Measurements from ENCODE around the gene ALLC.

The ALLC gene

DNA sequence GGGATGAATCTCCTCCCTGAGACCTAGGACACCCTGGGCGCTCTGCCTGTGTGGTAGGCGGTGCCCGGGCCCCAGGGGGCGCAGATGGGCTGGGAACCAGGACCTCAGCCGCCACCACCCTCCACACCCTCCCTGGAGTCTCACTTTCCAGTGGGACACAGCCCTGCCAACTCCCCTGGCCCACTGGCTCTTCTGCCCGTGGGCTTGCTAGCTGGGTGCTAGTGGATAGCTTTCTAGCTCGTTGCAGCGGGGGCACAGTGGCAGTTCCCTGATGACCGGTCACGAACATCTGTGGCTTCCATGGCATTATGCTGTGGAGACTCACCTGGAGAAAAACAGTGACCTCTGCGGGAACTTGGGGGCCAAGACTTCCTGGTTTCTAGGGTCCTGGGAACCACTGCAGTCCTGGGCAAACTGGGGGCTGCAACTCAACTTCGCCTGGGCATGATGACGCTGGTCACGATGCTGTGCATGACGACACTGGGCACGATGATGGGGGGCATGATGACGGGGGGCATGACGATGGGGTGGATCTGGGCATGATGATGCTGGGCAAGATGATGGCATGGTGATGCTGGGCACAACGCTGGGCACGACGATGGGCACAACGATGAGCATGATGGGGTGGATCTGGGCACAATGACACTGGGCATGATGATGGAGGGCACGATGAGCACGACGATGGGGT, 31.0 kb upstream of the ALLC start:
- Histone ChIP-seq H3K36me3 (ENCODE audit: control insufficient read depth, insufficient read depth, low read length) (no peaks in the 10 kb centered on the region), H3K4me3 (ENCODE audit: low read length) (no peak overlapping the region), H3K27me3 (ENCODE audit: control insufficient read depth, insufficient read depth, low read length) (no peaks in the 10 kb centered on the region), H3K4me1 (ENCODE audit: control insufficient read depth, insufficient read depth, low read length) (no peaks in the 10 kb centered on the region), H3K27ac (ENCODE audit: low read length) (no peak overlapping the region), H3K9me3 (ENCODE audit: control insufficient read depth, insufficient read depth, low read length) (no peaks in the 10 kb centered on the region)
- WGBS (ENCODE audit: insufficient coverage, insufficient read length), result no CpG with 5 or more reads among the region's 25 CpGs
- no peak for DNase-seq (ENCODE audit: low read depth, low spot score)

DNA sequence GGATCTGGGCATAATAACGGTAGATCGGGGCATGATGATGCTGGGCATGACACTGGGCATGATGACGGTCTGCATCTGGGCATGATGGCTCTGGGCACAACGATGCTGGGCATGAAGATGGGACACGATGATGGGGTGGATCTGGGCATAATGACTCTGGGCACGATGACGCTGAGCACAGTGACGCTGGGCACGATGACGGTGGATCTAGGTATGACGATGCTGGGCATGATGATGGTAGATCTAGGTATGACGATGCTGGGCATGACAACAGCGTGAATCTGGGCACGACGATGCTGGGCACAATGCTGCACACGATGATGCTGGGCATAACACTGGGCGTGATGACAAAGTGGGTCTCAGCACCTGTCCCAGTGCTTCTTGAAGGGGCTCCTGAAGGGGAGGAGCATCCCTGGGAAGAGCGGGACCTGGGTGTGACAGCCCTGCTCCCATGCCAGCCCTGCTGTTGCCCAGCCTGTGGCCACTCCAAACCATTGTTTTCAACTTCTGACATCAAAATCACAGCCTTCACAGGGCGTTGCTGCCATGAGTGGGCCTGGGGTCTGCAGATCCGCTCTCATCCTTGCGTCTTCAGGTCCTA, 30.4 kb upstream of the ALLC start:
- Histone ChIP-seq H3K4me3 (ENCODE audit: low read length) (no peak overlapping the region), H3K36me3 (ENCODE audit: control insufficient read depth, insufficient read depth, low read length) (no peaks in the 10 kb centered on the region), H3K27me3 (ENCODE audit: control insufficient read depth, insufficient read depth, low read length) (no peaks in the 10 kb centered on the region), H3K9me3 (ENCODE audit: control insufficient read depth, insufficient read depth, low read length) (no peaks in the 10 kb centered on the region), H3K4me1 (ENCODE audit: control insufficient read depth, insufficient read depth, low read length) (no peaks in the 10 kb centered on the region), H3K27ac (ENCODE audit: low read length) (no peak overlapping the region)
- no peak for DNase-seq (ENCODE audit: low read depth, low spot score)
- WGBS (ENCODE audit: insufficient coverage, insufficient read length), result no CpG with 5 or more reads among the region's 21 CpGs

DNA sequence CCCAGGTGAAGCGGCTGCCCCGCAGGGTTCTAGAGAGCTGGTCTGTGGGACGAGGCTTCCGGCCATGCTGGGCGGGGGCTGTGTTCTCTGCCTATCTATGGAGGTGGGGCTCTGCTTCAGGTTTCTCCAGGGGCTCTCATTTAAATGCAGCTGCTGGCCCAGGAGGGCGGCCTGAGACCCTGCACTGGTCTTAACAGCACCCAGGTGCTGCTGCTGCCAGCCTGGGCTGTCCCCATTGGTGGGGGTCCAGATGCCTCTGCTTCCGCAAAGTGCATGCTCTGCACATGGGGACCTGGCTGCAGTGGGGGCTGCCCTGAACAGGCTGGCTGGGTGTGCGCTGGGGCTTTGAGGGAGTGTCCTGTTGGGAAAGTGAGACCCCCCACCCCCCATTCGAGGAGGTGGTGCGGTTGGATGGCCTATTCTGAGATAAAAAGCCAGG, 29.7 kb upstream of the ALLC start:
- no peaks in the 10 kb centered on the region for H3K27me3 ChIP-seq (ENCODE audit: control insufficient read depth, insufficient read depth, low read length)
- no peaks in the 10 kb centered on the region for H3K36me3 ChIP-seq (ENCODE audit: control insufficient read depth, insufficient read depth, low read length)
- no peaks in the 10 kb centered on the region for H3K4me1 ChIP-seq (ENCODE audit: control insufficient read depth, insufficient read depth, low read length)
- H3K27ac ChIP-seq (ENCODE audit: low read length), result no peak overlapping the region
- no peak overlapping the region for H3K4me3 ChIP-seq (ENCODE audit: low read length)
- no peaks in the 10 kb centered on the region for H3K9me3 ChIP-seq (ENCODE audit: control insufficient read depth, insufficient read depth, low read length)
- WGBS (ENCODE audit: insufficient coverage, insufficient read length), result no CpG with 5 or more reads among the region's 10 CpGs
- no peak for DNase-seq (ENCODE audit: low read depth, low spot score)

DNA sequence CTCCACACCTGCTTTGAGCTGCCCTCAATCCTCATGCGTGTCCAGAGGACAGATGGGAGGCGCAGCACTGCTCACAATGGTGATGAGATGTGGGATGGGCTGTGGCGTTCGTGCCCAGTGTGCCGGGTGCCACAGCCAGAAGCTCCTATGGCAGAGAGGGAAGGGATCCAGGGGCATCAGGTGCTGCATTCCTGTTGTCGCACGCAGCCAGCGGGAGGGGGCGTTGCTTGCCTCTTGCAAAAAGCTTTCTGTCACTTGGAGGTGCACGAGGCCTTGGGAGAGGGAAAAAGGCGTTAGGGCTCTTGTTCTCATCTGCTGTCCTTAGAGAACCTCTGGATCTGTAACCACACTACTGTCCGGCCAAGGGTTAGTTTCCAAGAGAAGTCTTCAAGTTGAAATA, 29.2 kb upstream of the ALLC start:
- no peak for DNase-seq (ENCODE audit: low read depth, low spot score)
- H3K36me3 ChIP-seq (ENCODE audit: control insufficient read depth, insufficient read depth, low read length), result no peaks in the 10 kb centered on the region
- H3K9me3 ChIP-seq (ENCODE audit: control insufficient read depth, insufficient read depth, low read length), result no peaks in the 10 kb centered on the region
- no peaks in the 10 kb centered on the region for H3K4me1 ChIP-seq (ENCODE audit: control insufficient read depth, insufficient read depth, low read length)
- no peak overlapping the region for H3K27ac ChIP-seq (ENCODE audit: low read length)
- no CpG with 5 or more reads among the region's 12 CpGs for WGBS (ENCODE audit: insufficient coverage, insufficient read length)
- H3K4me3 ChIP-seq (ENCODE audit: low read length), result no peak overlapping the region
- H3K27me3 ChIP-seq (ENCODE audit: control insufficient read depth, insufficient read depth, low read length), result no peaks in the 10 kb centered on the region

DNA sequence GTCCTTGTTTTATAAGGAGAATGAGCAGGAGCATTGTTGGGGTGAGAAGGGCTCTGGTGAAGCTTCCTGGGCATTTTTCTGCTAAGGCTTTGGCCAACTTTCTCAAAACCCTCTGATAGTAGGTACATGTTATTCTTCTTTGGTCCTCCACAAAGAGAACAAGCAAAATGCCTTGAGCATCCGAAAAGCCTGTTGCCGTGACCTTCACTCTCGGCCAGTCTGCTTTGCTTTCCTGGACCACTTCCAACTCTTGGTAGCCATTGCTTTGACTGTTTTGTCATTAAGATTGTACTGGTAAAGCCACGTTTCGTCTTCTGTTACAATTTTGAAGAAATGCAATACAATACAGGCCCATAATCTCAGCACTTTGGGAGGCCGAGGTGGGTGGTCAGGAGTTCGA, 27.4 kb upstream of the ALLC start:
- DNase-seq (ENCODE audit: low read depth, low spot score), result no peak
- Histone ChIP-seq H3K4me3 (ENCODE audit: low read length) (no peak overlapping the region), H3K36me3 (ENCODE audit: control insufficient read depth, insufficient read depth, low read length) (no peaks in the 10 kb centered on the region), H3K9me3 (ENCODE audit: control insufficient read depth, insufficient read depth, low read length) (no peaks in the 10 kb centered on the region), H3K27me3 (ENCODE audit: control insufficient read depth, insufficient read depth, low read length) (no peaks in the 10 kb centered on the region), H3K27ac (ENCODE audit: low read length) (no peak overlapping the region), H3K4me1 (ENCODE audit: control insufficient read depth, insufficient read depth, low read length) (no peaks in the 10 kb centered on the region)
- no CpG with 5 or more reads among the region's 7 CpGs for WGBS (ENCODE audit: insufficient coverage, insufficient read length)

DNA sequence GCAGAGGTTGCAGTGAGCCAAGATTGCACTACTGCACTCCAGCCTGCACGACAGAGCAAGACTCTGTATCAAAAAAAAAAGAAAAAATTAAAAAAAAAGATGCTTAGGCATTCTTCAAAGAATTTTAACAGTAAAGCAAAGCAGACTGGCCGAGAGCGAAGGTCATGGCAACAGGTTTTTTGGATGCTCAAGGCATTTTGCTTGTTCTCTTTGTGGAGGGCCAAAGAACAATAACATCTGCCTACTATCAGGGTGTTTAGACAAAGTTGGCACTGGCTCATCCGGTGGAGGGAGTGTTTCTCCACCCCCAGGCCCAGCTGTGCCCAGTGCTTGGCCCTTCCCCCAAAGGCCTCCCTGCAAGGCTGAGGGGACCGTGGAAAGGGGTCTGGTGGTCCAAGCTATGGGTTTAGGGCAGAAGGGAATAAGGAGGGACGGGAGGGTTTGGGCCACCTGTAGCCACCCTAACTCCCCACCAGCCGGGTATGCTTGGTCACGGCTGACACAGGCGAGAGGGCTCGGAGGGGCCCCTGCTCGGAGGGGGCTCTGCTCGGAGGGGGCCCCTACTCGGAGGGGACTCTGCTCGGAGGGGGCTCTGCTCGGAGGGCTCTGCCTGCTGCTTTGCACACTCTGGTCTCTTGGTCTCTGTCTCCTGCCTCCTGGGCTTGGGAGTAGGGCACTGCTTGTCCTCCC, 26.7 kb upstream of the ALLC start:
- no CpG with 5 or more reads among the region's 15 CpGs for WGBS (ENCODE audit: insufficient coverage, insufficient read length)
- Histone ChIP-seq H3K4me1 (ENCODE audit: control insufficient read depth, insufficient read depth, low read length) (no peaks in the 10 kb centered on the region), H3K27me3 (ENCODE audit: control insufficient read depth, insufficient read depth, low read length) (no peaks in the 10 kb centered on the region), H3K9me3 (ENCODE audit: control insufficient read depth, insufficient read depth, low read length) (no peaks in the 10 kb centered on the region), H3K4me3 (ENCODE audit: low read length) (no peak overlapping the region), H3K27ac (ENCODE audit: low read length) (no peak overlapping the region), H3K36me3 (ENCODE audit: control insufficient read depth, insufficient read depth, low read length) (no peaks in the 10 kb centered on the region)
- DNase-seq (ENCODE audit: low read depth, low spot score), result no peak

DNA sequence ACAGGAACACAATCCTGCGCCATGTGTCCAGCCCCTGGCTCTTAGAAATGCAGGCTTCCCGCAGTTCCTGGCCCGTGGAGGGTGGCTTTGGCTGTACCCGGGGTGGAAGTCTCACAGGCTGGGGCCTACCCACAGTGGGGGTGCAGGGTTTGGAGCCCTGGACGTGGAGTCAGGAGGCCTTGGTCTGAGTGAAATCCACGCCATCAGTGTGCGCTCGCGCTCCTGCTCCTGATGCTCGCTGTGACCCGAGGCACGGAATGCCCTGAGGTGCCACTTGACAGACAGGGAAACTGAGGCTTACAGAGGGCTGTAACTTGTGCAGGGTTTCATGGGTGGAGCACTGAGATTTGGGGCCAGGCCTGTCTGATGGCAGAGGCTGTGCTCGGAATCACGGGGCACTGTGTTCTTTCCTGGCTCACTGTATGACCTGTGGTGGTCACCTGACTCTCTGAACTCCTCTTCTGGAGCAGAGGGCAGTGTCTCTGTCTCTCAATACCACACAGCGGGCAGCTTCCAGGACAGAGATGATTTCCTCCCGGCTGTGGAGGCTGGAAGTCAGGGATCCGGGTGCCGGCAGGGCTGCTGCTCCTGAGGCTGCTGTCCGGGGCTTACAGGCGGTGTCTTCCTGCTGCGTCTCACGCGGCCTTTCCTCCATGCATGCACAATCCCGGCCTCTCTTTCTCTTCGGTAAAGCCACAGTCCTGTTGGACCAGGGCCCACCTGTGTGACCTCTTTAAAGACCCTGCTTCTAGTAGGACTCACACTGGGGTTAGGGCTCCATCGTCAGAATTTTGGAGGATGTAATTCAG, 25.9 kb upstream of the ALLC start:
- no peaks in the 10 kb centered on the region for H3K27me3 ChIP-seq (ENCODE audit: control insufficient read depth, insufficient read depth, low read length)
- DNase-seq (ENCODE audit: low read depth, low spot score), result no peak
- no peaks in the 10 kb centered on the region for H3K36me3 ChIP-seq (ENCODE audit: control insufficient read depth, insufficient read depth, low read length)
- WGBS (ENCODE audit: insufficient coverage, insufficient read length), result no CpG with 5 or more reads among the region's 26 CpGs
- no peak overlapping the region for H3K27ac ChIP-seq (ENCODE audit: low read length)
- H3K4me1 ChIP-seq (ENCODE audit: control insufficient read depth, insufficient read depth, low read length), result no peaks in the 10 kb centered on the region
- no peak overlapping the region for H3K4me3 ChIP-seq (ENCODE audit: low read length)
- H3K9me3 ChIP-seq (ENCODE audit: control insufficient read depth, insufficient read depth, low read length), result no peaks in the 10 kb centered on the region

DNA sequence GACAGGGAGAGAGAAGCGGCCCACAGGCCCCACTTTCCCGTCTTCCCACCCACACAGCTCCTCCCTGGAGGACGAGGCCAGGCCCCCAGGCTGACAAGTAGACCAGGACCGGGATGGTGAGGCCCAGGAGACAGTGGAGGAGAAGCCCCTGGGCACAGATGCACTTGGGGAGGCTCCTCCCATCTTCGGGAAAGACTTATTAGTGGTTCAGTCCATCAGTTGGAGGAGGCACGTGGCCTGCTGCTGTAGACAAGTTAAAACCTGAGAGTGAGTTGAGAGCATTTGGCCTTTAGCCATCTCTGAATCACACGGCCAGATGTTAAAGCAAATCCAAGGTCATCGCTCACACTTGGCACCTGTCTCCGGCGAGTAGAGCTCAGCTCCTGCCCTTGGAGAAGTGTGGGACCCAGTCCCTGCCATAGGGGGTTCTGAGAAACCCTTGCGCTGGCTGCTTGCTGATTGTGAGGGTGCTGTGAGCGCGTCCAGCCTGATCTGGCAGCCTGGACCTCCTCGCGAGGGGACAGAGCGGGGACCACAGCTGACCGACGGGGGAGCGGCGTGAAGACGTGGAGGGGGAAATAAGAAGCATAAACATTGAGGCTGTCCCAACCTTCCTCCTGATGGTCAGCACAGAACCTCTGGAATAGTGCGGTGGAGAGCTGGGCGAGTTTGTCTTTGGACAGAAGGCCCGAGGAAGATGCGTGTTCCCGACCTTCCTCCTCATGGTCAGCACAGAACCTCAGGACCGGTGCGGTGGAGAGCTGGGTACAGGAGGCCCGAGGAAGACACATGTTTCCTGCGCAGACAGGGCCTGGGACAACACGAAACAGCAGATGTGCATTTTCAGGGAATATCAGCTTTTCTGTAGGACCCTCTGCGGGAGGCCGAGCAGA, 24.7 kb upstream of the ALLC start:
- DNase-seq (ENCODE audit: low read depth, low spot score), result no peak
- Histone ChIP-seq H3K27ac (ENCODE audit: low read length) (no peak overlapping the region), H3K27me3 (ENCODE audit: control insufficient read depth, insufficient read depth, low read length) (no peaks in the 10 kb centered on the region), H3K4me3 (ENCODE audit: low read length) (no peak overlapping the region), H3K9me3 (ENCODE audit: control insufficient read depth, insufficient read depth, low read length) (no peaks in the 10 kb centered on the region), H3K36me3 (ENCODE audit: control insufficient read depth, insufficient read depth, low read length) (no peaks in the 10 kb centered on the region), H3K4me1 (ENCODE audit: control insufficient read depth, insufficient read depth, low read length) (no peaks in the 10 kb centered on the region)
- WGBS (ENCODE audit: insufficient coverage, insufficient read length), result no CpG with 5 or more reads among the region's 33 CpGs

DNA sequence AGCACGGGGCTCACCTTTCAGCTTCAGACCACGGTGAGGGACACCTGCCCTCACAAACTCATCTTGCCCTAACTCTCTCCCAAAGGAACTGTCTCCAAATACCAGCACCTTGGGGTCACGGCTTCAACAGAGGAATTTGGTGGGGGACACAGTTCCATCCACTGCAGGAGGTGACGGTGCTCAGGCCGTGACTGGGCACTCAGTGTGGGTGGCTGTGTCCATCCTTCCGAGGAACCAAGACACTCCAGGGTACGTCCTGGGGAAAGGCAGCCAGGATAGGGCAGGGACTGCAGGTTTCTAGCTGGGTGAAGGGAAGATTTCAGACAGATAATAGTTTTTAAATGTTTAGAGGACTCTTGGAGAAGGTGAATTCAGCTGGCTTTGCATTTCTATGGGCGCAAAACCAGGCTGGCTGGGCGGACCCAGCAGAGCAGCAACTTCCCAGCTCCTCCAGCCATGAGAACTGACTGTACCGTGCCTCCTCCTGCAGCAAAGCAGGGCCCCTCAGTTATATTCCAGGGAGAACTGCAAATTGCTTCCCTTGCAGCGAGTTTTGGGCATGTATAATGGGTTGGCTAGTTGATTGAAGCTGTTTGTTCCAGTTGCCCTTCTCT, 23.9 kb upstream of the ALLC start:
- WGBS (ENCODE audit: insufficient coverage, insufficient read length), result no CpG with 5 or more reads among the region's 11 CpGs
- H3K36me3 ChIP-seq (ENCODE audit: control insufficient read depth, insufficient read depth, low read length), result no peaks in the 10 kb centered on the region
- H3K9me3 ChIP-seq (ENCODE audit: control insufficient read depth, insufficient read depth, low read length), result no peaks in the 10 kb centered on the region
- H3K4me3 ChIP-seq (ENCODE audit: low read length), result no peak overlapping the region
- no peak overlapping the region for H3K27ac ChIP-seq (ENCODE audit: low read length)
- H3K27me3 ChIP-seq (ENCODE audit: control insufficient read depth, insufficient read depth, low read length), result no peaks in the 10 kb centered on the region
- H3K4me1 ChIP-seq (ENCODE audit: control insufficient read depth, insufficient read depth, low read length), result no peaks in the 10 kb centered on the region
- DNase-seq (ENCODE audit: low read depth, low spot score), result no peak
